Measurements from ENCODE around the gene CAPZB. TPM values are rescaled to one million over a fixed set of nuclear protein-coding genes. Genes with fewer than 3 reads are reported as not detected.

The CAPZB gene
- total RNA-seq, 1 experiment from 2014 or later, result 491 TPM

- in situ Hi-C loops (cut with HindIII; ENCODE audit: low pct_unique_long_range_greater_than_20kb, low sequenced_read_pairs), result no loop called here
- Histone ChIP-seq H3K9me3 (ENCODE audit: control insufficient read depth, insufficient read depth, low read depth, low read length) (no peaks in the 10 kb centered on the region), H3K4me1 (ENCODE audit: control insufficient read depth, insufficient read depth, low read length) (0 out of 2 replicates have a peak, but pooled peaks cover 3% of the 10 kb centered on the region), H3K36me3 (ENCODE audit: control insufficient read depth, insufficient read depth, low read length) (peaks cover 5% of the 10 kb centered on the region; the same call in 1 of the 2 replicates), H3K4me3 (ENCODE audit: low read depth in 2 of 2, low read length in 2 of 2) (no peak overlapping the region), H3K27ac (ENCODE audit: low read length) (peak overlapping the region; percentile 17; the same call in 1 of the 2 replicates), H3K27me3 (ENCODE audit: control insufficient read depth, insufficient read depth, low read length) (no peaks in the 10 kb centered on the region)
- ChIA-PET CTCF (no interaction called here), POLR2A (no interaction called here)
- ATAC-seq (no peak), DNase-seq (ENCODE audit: low read depth, low spot score) (no peak)
- TF ChIP-seq CTCF (IDR thresholded peaks at IDR 0.05), result no peak
- TF ChIP-seq REST (IDR thresholded peaks at IDR 0.05; ENCODE audit: insufficient read depth in 1 of 2, low read depth in 2 of 2, low read length in 1 of 2), result no peak
- intact Hi-C loops (cut with micrococcal nuclease; ENCODE audit: unreplicated experiment), result no loop called here
- BruUV-seq (replicated peaks), result no TSS peak
These were observed 139.9 kb downstream of the CAPZB start for GRCh38 chr1:19345391-19345790.

DNA sequence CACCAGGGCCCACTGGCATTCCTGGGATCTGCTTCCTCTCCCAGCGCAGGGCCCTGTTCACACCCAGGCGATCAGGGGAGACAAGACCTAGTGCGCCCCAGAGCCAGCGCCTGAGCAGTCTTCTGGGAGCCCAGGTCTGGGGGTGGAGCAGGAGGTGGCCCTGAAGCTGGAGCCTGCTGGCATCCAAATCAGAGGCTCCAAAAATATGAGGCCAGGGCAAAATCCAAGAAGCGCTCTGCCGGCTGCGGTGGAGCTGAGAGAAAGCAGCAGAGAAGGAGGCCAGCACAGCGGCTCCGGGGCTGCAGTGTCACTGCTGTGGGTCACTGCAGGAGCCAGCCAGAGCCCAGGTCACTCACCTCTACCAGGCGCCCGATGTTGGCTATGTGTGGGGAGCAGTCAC, 140.5 kb downstream of the CAPZB start:
- POLR2A ChIA-PET, result no interaction called here
- intact Hi-C loops (cut with micrococcal nuclease; ENCODE audit: unreplicated experiment), result loop anchor here (5.0 kb wide), 1 partner anchor 307 kb away; no protein-coding TSS in a partner anchor

More for the DNA sequence above, 140.5 kb downstream of the CAPZB start:
- ATAC-seq, result peak; percentile 3; the same call in 1 of the 2 replicates
- in situ Hi-C loops (cut with HindIII; ENCODE audit: low pct_unique_long_range_greater_than_20kb, low sequenced_read_pairs), result no loop called here
- H3K36me3 ChIP-seq (ENCODE audit: control insufficient read depth, insufficient read depth, low read length), result peaks cover 5% of the 10 kb centered on the region; the same call in 1 of the 2 replicates
- H3K27ac ChIP-seq (ENCODE audit: low read length), result no peak overlapping the region
- TF ChIP-seq CTCF (IDR thresholded peaks at IDR 0.05) (no peak), REST (IDR thresholded peaks at IDR 0.05; ENCODE audit: insufficient read depth in 1 of 2, low read depth in 2 of 2, low read length in 1 of 2) (no peak), SIN3A (IDR thresholded peaks at IDR 0.05; ENCODE audit: borderline replicate concordance, insufficient read depth, low read depth, low read length) (no peak), TCF7L2 (IDR thresholded peaks at IDR 0.05; ENCODE audit: low read depth, low read length) (no peak)
- no peak overlapping the region for H3K4me3 ChIP-seq (ENCODE audit: low read depth in 2 of 2, low read length in 2 of 2)
- DNase-seq (ENCODE audit: low read depth, low spot score), result no peak
- no TSS peak for BruUV-seq (replicated peaks)
- H3K4me1 ChIP-seq (ENCODE audit: control insufficient read depth, insufficient read depth, low read length), result 0 out of 2 replicates have a peak, but pooled peaks cover 3% of the 10 kb centered on the region
- H3K9me3 ChIP-seq (ENCODE audit: control insufficient read depth, insufficient read depth, low read depth, low read length), result no peaks in the 10 kb centered on the region
- no peaks in the 10 kb centered on the region for H3K27me3 ChIP-seq (ENCODE audit: control insufficient read depth, insufficient read depth, low read length)
- CTCF ChIA-PET, result no interaction called here
